NT2/D1 (cell line): Measurements from ENCODE around the gene ADCY10.

Experiments used
- SUZ12 ChIP-seq: IDR thresholded peaks from 2 replicates; pipeline ENCODE4 v1.6.1; 2011; ENCODE audit not compliant: insufficient read length, insufficient read depth; ENCODE audit errors: extremely low read depth
- YY1 ChIP-seq: IDR thresholded peaks from 2 replicates; pipeline ENCODE4 v1.6.1; 2011; ENCODE audit not compliant: insufficient read length, insufficient read depth
- ZNF274 ChIP-seq: IDR thresholded peaks from 2 replicates; pipeline ENCODE4 v1.6.1; 2011; ENCODE audit warnings: mild to moderate bottlenecking, low read depth, low read length

DNA sequence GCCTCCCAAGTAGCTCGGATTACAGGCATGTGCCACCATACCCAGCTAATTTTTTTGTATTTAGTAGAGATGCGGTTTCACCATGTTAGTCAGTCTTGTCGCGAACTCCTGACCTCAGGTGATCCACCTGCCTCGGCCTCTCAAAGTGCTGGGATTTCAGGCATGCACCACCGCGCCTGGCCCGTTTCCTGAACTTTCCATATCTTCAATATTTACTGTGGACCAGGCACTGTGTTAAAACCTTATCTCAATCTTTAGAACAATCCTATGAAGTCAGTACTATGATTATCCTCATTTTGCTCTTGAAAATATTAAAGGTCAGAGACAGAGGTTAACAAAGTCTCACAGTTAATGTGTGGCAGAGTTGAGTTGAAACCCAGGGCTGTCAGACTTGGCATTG, 1.6 kb upstream of the ADCY10 start:
- TF ChIP-seq YY1 (no peak), ZNF274 (no peak), SUZ12 (no peak)
